GM18907 (cell line): ENCODE data around the gene MEGF6.

ENCODE experiments used
- ATAC-seq: cut with Tn5 transposase; IDR thresholded peaks from one replicate; pipeline ENCODE4 v1.9.1; 2021; ENCODE audit warnings: mild to moderate bottlenecking, moderate library complexity; ENCODE audit not compliant: unreplicated experiment

MEGF6 gene

DNA sequence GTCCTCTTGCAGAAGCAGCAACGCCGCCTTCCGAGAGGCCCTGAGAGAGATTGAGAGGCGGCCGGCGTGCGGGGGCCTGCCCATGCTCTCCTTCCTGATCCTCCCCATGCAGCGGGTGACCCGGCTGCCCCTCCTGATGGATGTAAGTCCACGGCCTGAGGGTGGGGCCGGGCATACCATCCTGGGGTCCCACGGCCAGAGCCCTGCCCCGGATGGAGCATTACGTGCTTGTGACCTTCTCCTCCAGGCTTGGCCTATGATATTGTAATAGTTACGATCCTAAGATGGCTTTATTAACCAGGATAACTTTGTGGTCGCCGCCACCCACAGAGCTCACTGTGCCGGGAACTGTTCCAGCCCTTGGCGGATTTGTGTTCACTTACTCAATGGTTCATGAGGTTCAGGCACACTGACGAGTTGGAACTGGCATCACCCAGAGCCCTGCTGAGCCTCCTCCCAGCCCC lies 137.9 kb downstream of the MEGF6 start:
- ATAC-seq = no peak

- ATAC-seq = no peak
Observed at GRCh38 chr1:3472906-3473305, 138.4 kb downstream of the MEGF6 start.

DNA sequence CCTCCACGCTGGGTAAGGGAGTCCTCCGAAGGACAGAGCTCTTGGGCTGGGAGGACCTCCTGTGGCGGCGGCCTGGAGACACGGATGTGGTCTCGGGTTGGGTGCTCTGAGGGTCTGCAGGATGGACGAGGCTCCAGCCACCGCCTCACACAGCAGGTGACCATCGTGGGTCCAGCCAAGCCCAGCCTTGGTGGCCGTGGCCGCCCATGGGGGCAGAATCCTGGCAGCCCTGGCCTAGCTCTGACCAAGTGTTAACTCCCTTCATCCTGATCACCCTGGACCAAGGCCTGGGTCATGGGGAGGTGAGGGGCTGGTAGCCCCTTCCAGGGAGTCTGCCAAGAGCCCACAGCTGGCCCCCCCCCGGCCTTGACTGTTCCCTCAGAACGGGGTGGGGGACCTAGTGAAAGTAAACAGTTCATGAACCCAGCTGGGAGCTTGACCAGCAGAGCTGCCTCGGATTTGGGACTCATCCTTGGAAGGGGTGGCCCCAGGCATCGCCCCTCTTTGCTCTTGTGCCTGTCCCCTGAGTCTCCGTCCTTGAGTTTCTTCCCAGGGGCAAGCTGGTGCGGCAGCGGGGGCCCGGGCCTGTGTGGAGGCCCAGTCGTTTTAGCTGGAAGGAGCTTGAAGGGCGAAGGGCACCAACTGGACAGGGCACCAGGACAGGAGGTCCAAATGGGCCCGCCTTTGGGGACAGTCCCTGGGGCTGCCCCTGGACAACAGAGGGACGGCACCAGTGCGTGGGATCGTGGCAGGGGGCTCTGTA lies 139.0 kb downstream of the MEGF6 start:
- ATAC-seq = no peak

DNA sequence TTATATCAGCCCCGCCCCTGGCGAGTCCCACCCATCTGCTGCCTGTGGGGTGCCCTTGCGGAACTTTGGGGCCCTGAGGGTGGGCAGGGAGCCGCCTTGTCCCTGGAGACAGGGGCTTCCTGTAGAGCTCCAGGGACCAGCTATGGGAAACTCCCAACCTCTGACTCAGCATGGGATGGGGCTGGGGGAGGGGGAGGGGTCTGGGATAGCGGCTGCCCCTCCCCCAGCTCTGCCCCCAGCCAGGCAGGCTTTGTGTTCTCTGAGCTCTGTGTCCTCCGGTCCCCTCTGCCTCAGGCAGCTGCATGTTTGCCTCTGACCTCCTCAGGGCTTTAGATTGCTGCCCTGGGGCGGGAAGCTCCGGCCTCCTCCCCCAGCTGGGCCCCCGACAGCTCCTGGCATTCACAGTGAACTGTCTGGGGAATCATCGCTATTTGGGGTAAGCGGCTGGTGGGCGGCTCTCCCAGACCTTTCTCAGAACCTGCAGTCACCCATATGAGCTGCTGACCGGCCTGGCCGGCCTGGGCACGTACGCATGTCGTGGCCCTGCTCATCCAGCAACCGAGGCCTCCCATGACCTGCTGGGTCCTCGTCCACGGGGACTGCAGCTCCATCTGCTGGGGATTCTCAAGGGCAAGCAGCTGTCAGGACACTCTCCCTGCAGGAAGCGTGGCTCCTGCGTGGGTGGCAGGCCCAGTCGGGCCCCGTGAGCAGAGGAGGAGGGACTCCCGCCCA lies 139.8 kb downstream of the MEGF6 start:
- ATAC-seq = no peak

DNA sequence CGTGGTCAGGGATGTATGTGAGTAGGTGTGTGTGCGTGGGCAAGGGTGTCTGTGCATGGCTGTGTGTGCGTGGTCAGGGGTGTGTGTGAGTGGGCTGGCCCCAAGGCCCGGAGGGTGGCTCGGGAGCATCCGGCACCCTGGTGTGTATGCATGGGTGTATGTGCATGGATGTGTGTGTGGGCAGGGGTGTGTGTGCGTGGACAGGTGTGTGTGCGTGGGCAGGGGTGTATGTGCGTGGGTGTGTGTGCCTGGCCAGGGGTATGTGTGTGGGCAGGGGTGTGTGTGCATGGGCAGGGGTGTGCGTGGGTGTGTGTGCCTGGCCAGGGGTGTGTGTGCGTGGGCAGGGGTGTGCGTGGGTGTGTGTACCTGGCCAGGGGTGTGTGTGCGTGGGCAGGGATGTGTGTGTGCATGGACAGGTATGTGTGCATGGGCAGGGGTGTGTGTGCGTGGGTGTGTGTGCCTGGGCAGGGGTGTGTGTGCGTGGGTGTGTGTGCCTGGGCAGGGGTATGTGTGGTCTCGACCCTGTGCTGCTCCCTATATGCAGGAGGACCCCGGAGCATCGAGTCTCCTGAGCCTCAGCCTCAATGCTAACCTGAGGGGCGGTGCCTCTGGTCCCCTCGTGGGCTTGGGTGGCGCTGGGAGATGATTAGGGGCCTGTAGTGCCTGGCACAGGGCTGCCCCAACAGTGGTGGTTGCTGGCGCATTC lies 140.5 kb downstream of the MEGF6 start:
- ATAC-seq = no peak

DNA sequence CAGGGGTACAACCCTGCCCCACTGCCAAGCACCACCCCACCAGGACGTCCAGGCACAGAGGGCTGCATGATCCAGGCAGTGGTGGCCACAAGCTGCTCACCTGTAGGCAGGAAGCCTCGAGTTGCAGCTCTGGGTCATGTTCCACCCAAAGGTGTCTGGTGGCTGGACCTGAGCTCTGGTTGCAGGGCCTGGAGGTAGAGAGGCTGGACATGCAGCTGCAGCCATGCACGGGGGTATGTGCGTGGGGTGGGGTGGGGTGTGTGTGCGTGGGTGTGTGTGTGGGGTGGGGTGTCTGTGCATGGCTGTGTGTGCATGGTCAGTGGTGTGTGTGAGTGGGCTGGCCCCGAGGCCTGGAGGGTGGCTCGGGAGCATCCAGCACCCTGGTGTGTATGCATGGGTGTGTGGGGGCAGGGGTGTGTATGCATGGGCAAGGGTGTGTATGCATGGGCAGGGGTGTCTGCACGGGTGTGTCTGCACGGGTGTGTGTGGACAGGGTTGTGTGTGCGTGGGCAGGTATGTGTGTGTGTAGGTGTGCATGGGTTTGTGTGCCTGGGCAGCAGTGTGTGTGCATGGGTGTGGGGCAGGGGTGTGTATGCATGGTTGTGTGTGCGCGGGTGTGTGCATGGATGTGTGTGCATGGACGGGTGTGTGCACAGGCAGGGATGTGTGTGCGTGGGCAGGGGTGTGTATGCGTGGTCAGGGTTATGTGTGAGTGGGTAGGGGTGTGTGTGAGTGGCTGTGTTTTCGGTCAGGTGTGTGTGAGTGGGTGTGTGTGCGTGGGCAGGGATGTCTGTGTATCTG lies 141.3 kb downstream of the MEGF6 start:
- ATAC-seq = no peak

DNA sequence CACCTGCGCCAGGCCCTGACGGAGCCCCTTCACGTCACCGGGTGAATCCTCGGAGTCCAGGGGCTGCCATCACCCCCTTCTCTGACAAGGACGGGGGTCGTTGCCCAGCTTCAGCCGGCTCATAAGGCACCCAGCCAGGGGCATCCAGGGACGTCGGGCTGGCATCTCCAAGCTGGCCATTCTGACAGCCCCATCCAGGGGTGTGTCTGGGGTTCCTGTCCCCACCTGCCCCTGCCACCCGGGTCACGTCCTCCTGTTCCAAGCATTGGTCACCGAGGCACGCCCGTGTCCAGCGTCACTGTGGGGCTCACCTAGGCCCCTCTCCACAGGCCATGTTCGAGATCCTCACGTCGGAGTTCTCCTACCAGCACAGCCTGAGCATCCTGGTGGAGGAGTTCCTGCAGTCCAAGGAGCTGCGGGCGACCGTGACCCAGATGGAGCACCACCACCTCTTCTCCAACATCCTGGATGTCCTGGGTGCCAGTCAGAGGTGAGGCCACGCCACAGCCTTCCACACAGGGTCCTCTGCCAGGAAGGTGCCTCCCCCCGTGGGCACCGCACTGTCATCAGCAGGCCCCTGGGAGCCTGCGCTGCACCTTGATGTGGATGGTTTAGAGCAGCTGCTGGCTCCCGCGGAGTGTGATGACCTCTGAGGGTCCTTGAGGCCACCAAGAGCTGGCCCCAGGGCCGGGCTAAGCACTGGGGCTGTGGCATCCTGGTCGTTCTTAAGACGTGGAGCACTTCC lies 142.0 kb downstream of the MEGF6 start:
- no peak for ATAC-seq

DNA sequence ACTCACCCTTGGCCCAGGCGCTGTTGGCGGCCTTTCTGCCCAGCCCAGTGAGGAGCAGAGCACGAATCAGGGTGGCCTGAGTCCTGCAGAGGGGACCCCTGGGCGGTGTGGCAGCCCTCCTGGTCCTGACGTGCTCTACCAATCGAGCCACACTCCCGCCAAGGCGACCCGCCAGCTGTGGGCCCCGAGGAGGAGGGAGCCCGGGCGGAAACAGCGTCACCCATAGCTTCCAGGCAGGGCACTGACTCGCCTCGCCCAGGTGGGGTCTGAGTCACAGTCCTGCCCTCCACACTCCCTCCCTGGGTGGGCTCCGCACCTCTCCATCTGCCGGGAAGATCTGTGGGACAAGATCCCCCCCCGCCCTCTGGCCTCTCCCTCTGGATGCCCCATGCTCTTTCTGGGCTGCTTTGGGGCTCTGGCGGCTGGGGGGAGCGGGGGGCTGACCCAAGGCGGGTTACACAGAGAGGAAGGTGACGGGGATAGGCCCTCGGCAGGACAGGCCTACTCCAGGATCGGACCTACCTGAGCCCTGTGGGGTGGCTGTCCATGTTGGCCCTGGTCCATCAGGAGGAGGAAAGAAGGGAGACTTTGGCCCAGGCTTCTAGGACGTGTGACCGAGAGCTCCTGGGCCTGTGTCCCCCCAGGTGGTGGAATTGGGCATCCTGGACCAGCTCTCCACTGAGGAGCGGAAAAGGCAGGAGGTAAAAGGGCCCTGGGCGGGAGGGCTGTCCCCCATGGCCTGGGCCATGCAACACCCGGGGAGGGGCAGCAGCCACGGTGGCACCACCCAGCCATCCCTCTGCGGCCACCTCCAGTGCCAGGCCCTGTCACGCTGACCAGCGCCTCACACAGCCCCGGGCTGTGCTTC lies 142.8 kb downstream of the MEGF6 start:
- ATAC-seq = no peak

DNA sequence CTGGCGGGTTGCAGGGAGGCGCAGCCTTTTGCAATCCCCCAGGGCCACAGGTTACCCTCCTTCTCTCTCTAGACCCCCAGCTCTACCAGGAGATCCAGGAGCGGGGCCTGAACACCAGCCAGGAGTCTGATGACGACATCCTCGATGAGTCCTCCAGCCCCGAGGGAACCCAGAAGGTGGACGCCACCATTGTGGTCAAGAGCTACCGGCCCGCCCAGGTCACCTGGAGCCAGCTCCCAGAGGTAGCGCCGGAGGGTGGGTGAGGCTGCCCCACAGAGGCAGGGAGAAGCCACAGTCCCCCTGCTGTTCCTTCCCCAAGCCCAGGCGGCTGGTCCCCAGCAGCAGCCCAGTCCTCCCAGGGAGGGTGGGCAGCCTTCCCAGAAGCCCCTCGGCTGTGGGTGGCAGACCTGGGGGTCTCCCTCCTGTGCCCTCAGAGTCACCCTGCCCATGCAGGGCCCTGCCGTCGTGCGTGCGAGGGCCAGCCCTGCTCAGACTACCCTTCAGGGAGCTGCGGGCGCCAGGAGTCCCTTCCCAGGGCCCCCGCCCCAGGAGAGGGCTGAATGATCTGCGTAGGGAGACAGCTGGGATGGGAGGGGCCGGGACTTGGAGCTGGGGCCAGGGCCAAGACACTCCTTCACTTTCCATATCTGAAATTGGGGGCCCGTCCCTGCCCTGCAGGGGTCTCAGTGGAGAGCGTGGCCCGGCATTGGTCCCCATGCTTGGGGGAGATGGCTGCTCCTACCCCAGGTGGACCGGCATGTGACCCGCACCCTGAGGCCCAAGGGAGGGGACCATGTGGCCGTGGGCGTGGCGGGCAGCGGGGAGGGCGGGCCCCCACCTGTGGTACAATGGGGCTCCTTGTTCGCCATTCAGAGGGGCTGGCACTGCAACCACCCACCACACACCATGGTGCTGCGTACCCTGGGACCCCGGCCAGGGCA lies 143.9 kb downstream of the MEGF6 start:
- ATAC-seq = no peak

- ATAC-seq = no peak
Observed at GRCh38 chr1:3466366-3467075, 144.8 kb downstream of the MEGF6 start.

- no peak for ATAC-seq
Observed at GRCh38 chr1:3465935-3466321, 145.4 kb downstream of the MEGF6 start.

GRCh38 chr1:3465091-3465934 lies 146.0 kb downstream of the MEGF6 start:
- no peak for ATAC-seq

- no peak for ATAC-seq
Observed at GRCh38 chr1:3464649-3465025, 146.7 kb downstream of the MEGF6 start.

DNA sequence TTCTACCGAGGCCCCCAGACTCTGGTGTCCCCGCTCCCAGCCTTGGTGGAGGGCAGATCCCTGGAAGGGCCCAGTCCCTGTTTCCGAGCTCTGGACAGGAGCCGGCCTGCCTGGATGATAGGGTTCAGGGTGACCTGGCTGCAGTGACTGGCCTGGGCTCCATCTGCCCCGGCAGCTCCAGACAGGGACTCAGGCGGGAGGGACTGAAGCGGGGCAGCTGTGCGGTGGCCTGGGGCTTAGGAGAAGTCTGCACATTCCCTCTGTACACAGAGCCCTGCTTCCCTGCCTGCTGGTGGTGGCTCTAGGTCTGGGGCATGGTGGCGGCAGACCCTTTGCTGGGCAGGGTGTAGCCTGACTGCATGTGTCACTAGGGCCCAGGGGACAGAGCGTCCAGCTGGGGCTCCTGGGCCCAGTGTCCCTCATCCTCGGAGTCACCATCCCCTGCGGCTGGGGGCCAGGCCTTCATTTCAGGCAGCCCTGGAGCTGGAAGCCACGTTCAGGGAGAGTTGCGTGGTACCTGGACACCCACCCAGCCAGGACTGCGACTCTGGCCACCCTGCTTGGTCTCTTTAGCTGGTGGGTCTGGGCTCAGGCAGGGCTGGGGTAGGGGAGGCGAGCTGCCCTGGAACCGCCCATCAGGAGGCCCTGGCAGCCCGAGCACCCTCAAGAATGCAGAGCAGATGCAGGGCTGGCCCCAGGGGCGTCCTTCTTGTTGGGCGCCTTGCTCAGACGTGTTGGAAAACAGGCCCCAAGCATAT lies 147.2 kb downstream of the MEGF6 start:
- no peak for ATAC-seq

DNA sequence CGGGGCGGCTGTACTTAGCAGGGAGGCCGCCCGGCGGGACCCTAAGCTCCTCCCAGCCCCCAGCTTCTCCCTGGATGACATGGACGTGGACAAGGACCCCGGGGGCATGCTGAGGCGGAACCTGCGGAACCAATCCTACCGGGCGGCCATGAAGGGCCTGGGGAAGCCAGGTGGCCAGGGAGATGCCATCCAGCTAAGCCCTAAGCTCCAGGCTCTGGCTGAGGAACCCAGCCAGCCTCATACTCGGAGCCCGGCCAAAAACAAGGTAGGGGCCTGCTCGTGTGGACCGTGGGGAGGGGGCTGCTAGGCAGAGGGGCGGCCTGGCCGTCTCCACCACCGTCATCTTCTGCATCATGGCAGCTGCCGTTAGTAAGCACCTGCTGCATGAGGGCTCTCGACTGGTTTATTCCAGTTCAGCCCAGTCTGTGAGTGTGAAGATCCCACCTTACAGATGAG lies 147.9 kb downstream of the MEGF6 start:
- no peak for ATAC-seq

DNA sequence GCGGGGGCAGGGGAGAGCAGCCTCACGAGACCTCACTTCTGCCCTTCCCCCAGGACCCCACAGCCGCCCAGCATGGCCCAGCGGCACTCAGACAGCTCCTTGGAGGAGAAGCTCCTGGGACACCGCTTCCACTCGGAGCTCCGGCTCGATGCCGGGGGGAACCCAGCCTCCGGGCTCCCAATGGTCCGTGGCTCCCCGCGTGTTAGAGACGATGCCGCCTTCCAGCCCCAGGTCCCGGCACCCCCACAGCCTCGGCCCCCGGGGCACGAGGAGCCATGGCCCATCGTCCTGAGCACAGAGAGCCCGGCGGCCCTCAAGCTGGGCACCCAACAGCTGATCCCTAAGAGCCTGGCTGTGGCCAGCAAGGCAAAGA lies 148.3 kb downstream of the MEGF6 start:
- ATAC-seq = no peak
